K562 (cell line): ENCODE data around the gene LCTL. TPM values are rescaled to one million over a fixed set of nuclear protein-coding genes. Genes with fewer than 3 reads are reported as not detected.

Experiments
- CCAR2 ChIP-seq: fragments of 200-400 bp; formaldehyde crosslinking; IDR thresholded peaks from 2 replicates; pipeline ENCODE4 v1.6.1; 2017; ENCODE audit warnings: mild to moderate bottlenecking, low read depth, low read length
- CTBP1 ChIP-seq: fragments of 450-650 bp; IDR thresholded peaks from 2 replicates; pipeline ENCODE4 v1.6.1; 2016; ENCODE audit warnings: borderline replicate concordance
- FOXJ2 ChIP-seq: fragments of 200-800 bp; sonication (Bioruptor generic); IDR thresholded peaks from 2 replicates; pipeline ENCODE4 v1.6.1; 2016; ENCODE audit warnings: missing genetic modification characterization, missing compliant biosample characterization
- FOXP1 ChIP-seq: sonication (generic); formaldehyde crosslinking; IDR thresholded peaks from 2 replicates; pipeline ENCODE4 v1.8.0; 2022; ENCODE audit warnings: mild to moderate bottlenecking, missing genetic modification reagents
- HINFP ChIP-seq: fragments of 450-650 bp; conservative IDR thresholded peaks from 2 replicates; pipeline ENCODE4 v1.6.1; 2016; ENCODE audit warnings: missing genetic modification characterization, low read depth, mild to moderate bottlenecking, control low read depth, missing compliant biosample characterization
- HMG20A ChIP-seq: fragments of 450-650 bp; formaldehyde crosslinking; conservative IDR thresholded peaks from 2 replicates; pipeline ENCODE4 v1.4.0; 2020; ENCODE audit warnings: mild to moderate bottlenecking, mixed read lengths
- KLF16 ChIP-seq: IDR thresholded peaks from 2 replicates; pipeline ENCODE4 v1.6.1; 2016; ENCODE audit warnings: antibody characterized with exemption
- PREB ChIP-seq: sonication (generic); formaldehyde crosslinking; IDR thresholded peaks from 2 replicates; pipeline ENCODE4 v1.8.1; 2023; ENCODE audit warnings: mild to moderate bottlenecking, missing genetic modification reagents
- TAF7 ChIP-seq: fragments of 450-650 bp; IDR thresholded peaks from 2 replicates; pipeline ENCODE4 v1.6.1; 2016; ENCODE audit warnings: missing genetic modification characterization, missing compliant biosample characterization
- TEAD2 ChIP-seq: fragments of 450-650 bp; IDR thresholded peaks from 2 replicates; pipeline ENCODE4 v1.6.1; 2016; ENCODE audit warnings: missing genetic modification characterization, control low read depth, missing compliant biosample characterization
- TRIM25 ChIP-seq: fragments of 450-650 bp; IDR thresholded peaks from 2 replicates; pipeline ENCODE4 v1.7.0; 2016; ENCODE audit warnings: borderline replicate concordance
- TRIM28 ChIP-seq: fragments of 450-650 bp; IDR thresholded peaks from 2 replicates; pipeline ENCODE4 v1.6.1; 2017
- XRCC4 ChIP-seq: IDR thresholded peaks from one replicate; pipeline ENCODE4 v1.6.1; 2011; ENCODE audit not compliant: insufficient read depth, insufficient read length; ENCODE audit errors: extremely low read depth
- ZC3H4 ChIP-seq: sonication (generic); formaldehyde crosslinking; IDR thresholded peaks from 2 replicates; pipeline ENCODE4 v1.9.0; 2021; ENCODE audit warnings: missing genetic modification reagents, borderline replicate concordance
- ZEB2 ChIP-seq: fragments of 450-650 bp; IDR thresholded peaks from 2 replicates; pipeline ENCODE4 v1.6.1; 2016
- ZNF764 ChIP-seq: fragments of 250-450 bp; sonication (Bioruptor Pico); IDR thresholded peaks from 2 replicates; pipeline ENCODE4 v1.4.0; 2020; ENCODE audit warnings: low read depth, mild to moderate bottlenecking, moderate library complexity
- polyA plus RNA-seq, 8 experiments: library from polyadenylated mRNA; depleted of rRNA in 4 of 8; stranded (reverse) in 5 of 8; unstranded in 3 of 8; fragments of >200 nt; fragmentation: Nextera tagmentation in 2 of 8; fragmentation: Illumina TruSeq in 1 of 8; extraction: Ambion mirVana in 2 of 8; extraction: Trizol in 1 of 8; gene quantifications; 2 replicates each; pipeline versions ENCODE4 v1.2.1 to v1.2.3, GENCODE V29; 2011 to 2014; ENCODE audit warnings: inconsistent platforms in 1 of 8, missing spikeins in 1 of 8
- total RNA-seq, 7 experiments: library from RNA; depleted of rRNA in 6 of 7; stranded (reverse); fragments of >200 nt in 6 of 7; fragmentation: Illumina TruSeq in 2 of 7; extraction: Trizol in 2 of 7; gene quantifications; 2 replicates each; pipeline versions ENCODE4 v1.2.1 to v1.2.3, GENCODE V29; 2011 to 2021; ENCODE audit warnings: low replicate concordance in 1 of 7
- TF ChIP-seq, protein P1 (sequence below): sonication (generic); formaldehyde crosslinking; IDR thresholded peaks from 2 replicates; pipeline ENCODE4 v1.8.0; 2023; ENCODE audit warnings: mild to moderate bottlenecking, missing genetic modification reagents

The LCTL gene
- total and polyA plus RNA-seq, 9 of the 15 experiments (the other 6 are each of a cell fraction or from before 2014, with no cell fraction given) = 0.08 to 0.31 (median 0.17) TPM; not detected in 6

DNA sequence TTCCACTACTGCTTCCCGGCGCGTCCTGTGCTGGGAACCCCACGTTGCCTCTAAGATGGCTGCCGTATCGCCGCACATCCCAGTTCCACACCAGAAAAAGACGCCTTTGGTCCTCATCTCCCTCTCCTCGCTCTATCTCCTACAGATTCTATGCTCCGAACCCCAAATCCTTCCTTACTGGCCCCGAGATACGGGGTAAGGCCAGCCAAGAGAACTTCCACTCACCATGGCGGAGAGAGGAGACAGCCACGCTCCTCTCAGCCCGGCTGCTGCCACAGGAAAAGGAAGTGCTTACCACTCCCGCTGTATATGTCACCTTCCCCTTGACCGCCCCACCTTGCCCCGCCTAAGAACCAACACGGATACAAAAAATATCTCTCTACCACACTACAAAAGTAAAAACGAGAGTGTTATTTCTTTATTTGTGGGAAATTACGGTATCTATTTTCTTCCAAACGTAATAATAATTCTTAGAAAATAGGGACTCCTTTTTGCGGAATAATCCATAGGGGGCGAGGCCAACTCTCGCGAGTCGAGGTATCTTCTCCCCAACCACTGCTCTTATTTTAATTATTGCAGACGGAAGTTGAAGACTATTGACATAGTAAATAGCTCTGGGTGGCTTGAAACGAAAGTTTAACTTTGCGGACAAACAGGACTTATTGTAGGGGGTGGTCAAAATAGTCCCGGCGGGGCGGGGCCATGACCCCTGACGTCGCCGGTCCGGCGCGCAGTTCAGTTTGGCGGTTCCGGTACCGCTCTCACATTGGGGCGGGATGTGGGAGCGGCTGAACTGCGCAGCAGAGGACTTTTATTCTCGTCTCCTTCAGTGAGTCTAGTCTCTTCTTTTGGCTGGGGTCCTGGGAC is 61.0 kb downstream of the LCTL start, which contains the start of the genes RPL4 and ZWILCH (continued):
- peak; percentile 24; the same call in 1 of the 2 replicates for TF ChIP-seq CTBP1
- TF ChIP-seq TEAD2 (tag) = no peak
- no peak; the same call in 1 of the 2 replicates for TF ChIP-seq FOXJ2 (tag)
- TF ChIP-seq TAF7 = peak; percentile 98
- TF ChIP-seq ZEB2 = no peak
- TF ChIP-seq TRIM28 = peak; percentile 56; the same call in 1 of the 2 replicates
- TF ChIP-seq FOXP1 (CRISPR knock-in tag) = no peak; the same call in 1 of the 2 replicates
- TF ChIP-seq KLF16 = no peak
- 0 out of 2 replicates have a peak, but pooled peaks have one; percentile 51 for TF ChIP-seq TRIM25
- no peak for TF ChIP-seq HINFP
- TF ChIP-seq XRCC4 = no peak
- TF ChIP-seq, protein P1, sequence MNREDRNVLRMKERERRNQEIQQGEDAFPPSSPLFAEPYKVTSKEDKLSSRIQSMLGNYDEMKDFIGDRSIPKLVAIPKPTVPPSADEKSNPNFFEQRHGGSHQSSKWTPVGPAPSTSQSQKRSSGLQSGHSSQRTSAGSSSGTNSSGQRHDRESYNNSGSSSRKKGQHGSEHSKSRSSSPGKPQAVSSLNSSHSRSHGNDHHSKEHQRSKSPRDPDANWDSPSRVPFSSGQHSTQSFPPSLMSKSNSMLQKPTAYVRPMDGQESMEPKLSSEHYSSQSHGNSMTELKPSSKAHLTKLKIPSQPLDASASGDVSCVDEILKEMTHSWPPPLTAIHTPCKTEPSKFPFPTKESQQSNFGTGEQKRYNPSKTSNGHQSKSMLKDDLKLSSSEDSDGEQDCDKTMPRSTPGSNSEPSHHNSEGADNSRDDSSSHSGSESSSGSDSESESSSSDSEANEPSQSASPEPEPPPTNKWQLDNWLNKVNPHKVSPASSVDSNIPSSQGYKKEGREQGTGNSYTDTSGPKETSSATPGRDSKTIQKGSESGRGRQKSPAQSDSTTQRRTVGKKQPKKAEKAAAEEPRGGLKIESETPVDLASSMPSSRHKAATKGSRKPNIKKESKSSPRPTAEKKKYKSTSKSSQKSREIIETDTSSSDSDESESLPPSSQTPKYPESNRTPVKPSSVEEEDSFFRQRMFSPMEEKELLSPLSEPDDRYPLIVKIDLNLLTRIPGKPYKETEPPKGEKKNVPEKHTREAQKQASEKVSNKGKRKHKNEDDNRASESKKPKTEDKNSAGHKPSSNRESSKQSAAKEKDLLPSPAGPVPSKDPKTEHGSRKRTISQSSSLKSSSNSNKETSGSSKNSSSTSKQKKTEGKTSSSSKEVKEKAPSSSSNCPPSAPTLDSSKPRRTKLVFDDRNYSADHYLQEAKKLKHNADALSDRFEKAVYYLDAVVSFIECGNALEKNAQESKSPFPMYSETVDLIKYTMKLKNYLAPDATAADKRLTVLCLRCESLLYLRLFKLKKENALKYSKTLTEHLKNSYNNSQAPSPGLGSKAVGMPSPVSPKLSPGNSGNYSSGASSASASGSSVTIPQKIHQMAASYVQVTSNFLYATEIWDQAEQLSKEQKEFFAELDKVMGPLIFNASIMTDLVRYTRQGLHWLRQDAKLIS = peak; percentile 82; the same call in 1 of the 2 replicates
- no peak for TF ChIP-seq ZC3H4 (CRISPR knock-in tag)
- TF ChIP-seq ZNF764 (CRISPR knock-in tag) = no peak
- no peak for TF ChIP-seq HMG20A
- no peak for TF ChIP-seq PREB
- TF ChIP-seq CCAR2 = no peak
